Erythroblast (primary cell): Measurements from ENCODE around the gene ATP9A.

Experiments used
- GATA1 ChIP-seq: IDR thresholded peaks from 2 replicates; pipeline ENCODE4 v1.6.1; 2011; ENCODE audit warnings: low read depth, mild to moderate bottlenecking, control low read depth, low read length, moderate library complexity
- POLR2A ChIP-seq: IDR thresholded peaks from 2 replicates; pipeline ENCODE4 v1.6.1; 2011; ENCODE audit warnings: mild to moderate bottlenecking, low read length

GRCh38 chr20:51667002-51667408 is 101.2 kb downstream of the ATP9A start:
- TF ChIP-seq POLR2A (no peak), GATA1 (no peak)
